GM13976 (cell line): ENCODE results near the gene SFRP5.

Source experiments
- DNase-seq: peaks from one replicate; pipeline ENCODE4 v3.0.0; 2012; ENCODE audit warnings: low spot score
- in situ Hi-C: fragments of 300-500 bp; cut with MboI; formaldehyde crosslinking; loops from one replicate; pipeline ENCODE4 v1.12.0; 2022; ENCODE audit warnings: low sequenced_read_pairs, mixed read lengths, inconsistent platforms; ENCODE audit not compliant: unreplicated experiment
- TF ChIP-seq, protein P1 (sequence below): IDR thresholded peaks from 2 replicates; pipeline ENCODE4 v1.5.1; 2012; ENCODE audit warnings: borderline replicate concordance, mild to moderate bottlenecking; ENCODE audit not compliant: insufficient read depth; ENCODE audit errors: extremely low read depth, missing control alignments, control extremely low read depth

The SFRP5 gene

DNA sequence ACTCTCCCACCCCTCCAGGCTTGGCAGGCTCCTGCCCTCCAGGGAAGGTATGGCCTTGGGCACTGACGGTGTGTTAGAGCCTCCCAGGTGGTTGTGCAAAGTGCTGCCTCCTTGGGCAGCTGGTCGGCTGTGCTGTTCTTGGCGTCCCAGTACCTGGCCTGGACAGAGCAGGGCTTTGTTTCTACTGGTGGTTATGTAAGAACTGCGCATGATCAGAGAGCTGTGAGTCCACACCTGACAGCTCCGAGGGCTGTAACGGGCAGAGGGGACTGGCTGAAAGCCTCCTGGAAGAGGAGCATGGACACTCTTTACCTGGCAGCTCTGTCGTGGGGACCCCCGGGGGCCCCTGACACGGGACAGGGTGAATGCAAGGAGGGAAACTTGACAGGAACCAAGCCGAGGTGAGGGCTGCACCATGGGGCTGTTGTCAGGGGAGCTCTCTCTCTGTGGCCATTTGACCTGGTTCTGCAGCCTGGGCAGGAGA lies 3.1 kb upstream of the SFRP5 start:
- TF ChIP-seq, protein P1, sequence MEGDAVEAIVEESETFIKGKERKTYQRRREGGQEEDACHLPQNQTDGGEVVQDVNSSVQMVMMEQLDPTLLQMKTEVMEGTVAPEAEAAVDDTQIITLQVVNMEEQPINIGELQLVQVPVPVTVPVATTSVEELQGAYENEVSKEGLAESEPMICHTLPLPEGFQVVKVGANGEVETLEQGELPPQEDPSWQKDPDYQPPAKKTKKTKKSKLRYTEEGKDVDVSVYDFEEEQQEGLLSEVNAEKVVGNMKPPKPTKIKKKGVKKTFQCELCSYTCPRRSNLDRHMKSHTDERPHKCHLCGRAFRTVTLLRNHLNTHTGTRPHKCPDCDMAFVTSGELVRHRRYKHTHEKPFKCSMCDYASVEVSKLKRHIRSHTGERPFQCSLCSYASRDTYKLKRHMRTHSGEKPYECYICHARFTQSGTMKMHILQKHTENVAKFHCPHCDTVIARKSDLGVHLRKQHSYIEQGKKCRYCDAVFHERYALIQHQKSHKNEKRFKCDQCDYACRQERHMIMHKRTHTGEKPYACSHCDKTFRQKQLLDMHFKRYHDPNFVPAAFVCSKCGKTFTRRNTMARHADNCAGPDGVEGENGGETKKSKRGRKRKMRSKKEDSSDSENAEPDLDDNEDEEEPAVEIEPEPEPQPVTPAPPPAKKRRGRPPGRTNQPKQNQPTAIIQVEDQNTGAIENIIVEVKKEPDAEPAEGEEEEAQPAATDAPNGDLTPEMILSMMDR = no peak
- in situ Hi-C loops = no loop called here
- no peak for DNase-seq

GRCh38 chr10:97773096-97773495 lies 1.3 kb upstream of the SFRP5 start:
- in situ Hi-C loops = no loop called here
- no peak for DNase-seq
- TF ChIP-seq, protein P1 = no peak

DNA sequence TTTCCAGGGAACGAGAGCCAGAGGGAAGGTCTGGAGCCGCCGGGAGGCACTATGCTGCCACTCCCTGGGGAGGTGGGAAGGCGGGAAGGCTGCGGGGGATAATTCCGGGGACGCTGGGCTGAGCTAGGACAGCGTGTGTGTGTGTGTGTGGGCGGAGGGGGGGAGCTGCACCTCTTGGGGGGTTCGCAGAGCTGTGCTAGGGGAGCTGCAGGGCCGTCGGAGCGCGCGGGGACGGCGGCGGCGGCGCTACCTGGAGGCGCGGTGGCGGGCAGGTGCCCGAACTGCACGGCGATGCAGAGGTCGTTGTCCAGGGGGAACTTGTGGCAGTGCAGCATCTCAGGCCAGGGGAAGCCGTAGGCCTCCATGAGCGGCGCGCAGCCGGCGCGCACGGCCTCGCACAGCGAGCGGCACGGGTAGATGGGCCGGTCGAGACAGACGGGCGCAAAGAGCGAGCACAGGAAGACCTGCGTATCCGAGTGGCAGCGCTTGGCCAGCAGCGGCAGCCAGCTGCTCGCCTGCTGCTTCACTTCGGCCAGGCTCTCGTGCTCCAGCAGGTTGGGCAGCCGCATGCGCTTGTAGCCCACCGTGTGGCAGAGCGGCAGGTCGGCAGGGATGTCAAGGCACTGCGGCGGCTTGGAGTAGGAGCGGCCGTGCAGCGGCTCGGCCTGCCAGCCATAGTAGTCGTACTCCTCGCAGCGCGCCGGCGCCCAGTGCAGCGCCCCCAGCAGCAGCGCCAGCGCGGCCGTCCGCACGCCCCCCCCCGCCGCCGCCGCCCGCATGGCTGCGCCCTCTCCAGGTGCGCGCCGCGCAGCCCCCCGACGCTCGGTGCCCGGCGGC lies 526 bp downstream of the SFRP5 start:
- TF ChIP-seq, protein P1 = no peak

DNA sequence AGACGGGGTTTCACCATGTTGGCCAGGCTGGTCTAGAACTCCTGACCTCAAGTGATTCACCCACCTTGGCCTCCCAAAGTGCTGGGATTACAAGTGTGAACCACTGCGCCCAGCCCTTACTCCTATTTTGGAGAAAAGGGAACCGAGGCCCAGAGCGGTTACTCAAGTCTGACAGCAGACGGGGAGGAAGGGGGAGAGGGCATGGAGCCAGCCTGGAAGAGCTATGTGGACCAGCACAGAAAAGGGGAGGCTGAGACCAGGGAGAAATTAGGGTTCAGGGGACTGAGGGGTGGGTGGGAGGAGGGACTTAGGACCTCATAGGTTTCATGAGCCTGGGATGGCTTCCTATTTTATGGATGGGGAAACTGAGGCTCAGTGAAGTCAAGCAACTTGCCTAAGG lies 1.5 kb downstream of the SFRP5 start:
- in situ Hi-C loops = no loop called here
- TF ChIP-seq, protein P1 = no peak
- DNase-seq = no peak

More for the DNA sequence above, 526 bp downstream of the SFRP5 start:
- DNase-seq = no peak
- in situ Hi-C loops = no loop called here

DNA sequence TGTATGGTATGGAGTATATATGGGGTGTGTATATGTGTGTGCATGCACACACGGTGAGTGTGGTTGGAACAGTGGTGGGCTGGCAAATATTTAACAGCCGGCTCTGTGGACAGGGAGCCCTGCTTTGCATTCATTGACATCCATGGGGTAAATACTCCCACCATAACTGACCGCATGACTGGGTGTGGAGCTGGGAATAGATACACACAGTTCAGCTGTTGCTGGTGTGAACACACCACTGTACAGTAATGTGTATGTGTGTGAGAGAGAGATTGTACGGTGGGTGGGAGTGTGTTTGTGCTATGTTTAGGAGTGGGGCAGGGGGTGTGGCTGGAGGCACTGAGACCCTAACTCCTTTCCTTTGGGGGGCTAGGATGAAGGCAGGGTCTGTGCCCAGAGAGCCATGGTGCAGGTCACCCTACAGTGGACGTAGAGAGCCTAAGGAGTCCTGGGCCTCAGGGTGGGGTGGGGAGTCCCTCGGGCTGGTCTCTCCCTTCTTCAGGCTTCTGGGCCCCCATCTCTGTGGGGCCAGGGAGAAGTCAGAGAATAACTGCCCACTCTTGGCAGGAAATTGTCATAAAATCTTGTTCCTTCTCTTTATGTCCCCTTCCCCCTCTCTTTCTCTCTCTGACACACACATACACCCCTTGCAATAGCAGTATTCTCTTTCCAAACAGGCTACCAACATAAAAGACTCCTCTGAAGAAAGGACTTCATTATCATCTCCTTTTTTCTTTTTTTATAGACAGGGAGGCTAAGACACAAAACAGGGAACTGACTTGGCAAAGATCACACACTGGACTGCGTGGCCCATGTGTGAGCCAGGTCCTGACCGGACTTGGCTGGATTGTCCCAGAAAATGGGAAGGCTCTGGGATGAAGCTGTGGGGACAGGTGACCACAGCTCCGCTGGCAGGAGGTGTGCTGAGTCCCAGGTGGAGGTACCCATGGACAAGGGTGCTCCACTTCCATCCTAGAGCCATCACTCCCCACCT lies 3.2 kb downstream of the SFRP5 start:
- no peak for DNase-seq
- TF ChIP-seq, protein P1 = no peak
- in situ Hi-C loops = no loop called here
